Mucosa of rectum (tissue), 2 donors: ENCODE results near the gene HMGCS1.

ENCODE experiments used
- H3K27ac ChIP-seq, 2 donors: one replicate each; pipeline ENCODE4 v1.7.0; 2013; ENCODE audit warnings: inconsistent platforms in 2 of 2, low read depth in 2 of 2, low read length in 2 of 2
- H3K27me3 ChIP-seq, 2 donors: one replicate each; pipeline ENCODE4 v1.7.0; 2013; ENCODE audit warnings: low read length in 2 of 2; ENCODE audit not compliant: control insufficient read depth in 2 of 2, insufficient read depth in 2 of 2
- H3K36me3 ChIP-seq, 2 donors: one replicate each; pipeline ENCODE4 v1.7.0; 2013; ENCODE audit warnings: low read length in 2 of 2; ENCODE audit not compliant: control insufficient read depth in 2 of 2, insufficient read depth in 2 of 2
- H3K4me1 ChIP-seq, 2 donors: one replicate each; pipeline ENCODE4 v1.7.0; 2013; ENCODE audit warnings: low read length in 2 of 2, mild to moderate bottlenecking in 1 of 2; ENCODE audit not compliant: control insufficient read depth in 2 of 2, insufficient read depth in 2 of 2
- H3K4me3 ChIP-seq, 2 donors: one replicate each; pipeline ENCODE4 v1.7.0; 2013; ENCODE audit warnings: low read length in 2 of 2
- H3K9ac ChIP-seq, 2 donors: one replicate each; pipeline ENCODE4 v1.7.0; 2013; ENCODE audit warnings: low read length in 2 of 2, low read depth in 1 of 2, mild to moderate bottlenecking in 1 of 2
- H3K9me3 ChIP-seq, 2 donors: one replicate each; pipeline ENCODE4 v1.7.0; 2013; ENCODE audit warnings: low read length in 2 of 2; ENCODE audit not compliant: control insufficient read depth in 2 of 2
- donor health status: healthy.
- donor health status: Normal muscosa, but diverticular disease.

HMGCS1 gene

GRCh38 chr5:43256261-43256966 lies 56.8 kb downstream of the HMGCS1 start:
- Histone ChIP-seq H3K27ac (no peak overlapping the region), H3K9ac (no peak overlapping the region), H3K4me1 (no peaks in the 10 kb centered on the region), H3K9me3 (no peaks in the 10 kb centered on the region), H3K4me3 (no peak overlapping the region), H3K27me3 (no peaks in the 10 kb centered on the region), H3K36me3 (no peaks in the 10 kb centered on the region)

DNA sequence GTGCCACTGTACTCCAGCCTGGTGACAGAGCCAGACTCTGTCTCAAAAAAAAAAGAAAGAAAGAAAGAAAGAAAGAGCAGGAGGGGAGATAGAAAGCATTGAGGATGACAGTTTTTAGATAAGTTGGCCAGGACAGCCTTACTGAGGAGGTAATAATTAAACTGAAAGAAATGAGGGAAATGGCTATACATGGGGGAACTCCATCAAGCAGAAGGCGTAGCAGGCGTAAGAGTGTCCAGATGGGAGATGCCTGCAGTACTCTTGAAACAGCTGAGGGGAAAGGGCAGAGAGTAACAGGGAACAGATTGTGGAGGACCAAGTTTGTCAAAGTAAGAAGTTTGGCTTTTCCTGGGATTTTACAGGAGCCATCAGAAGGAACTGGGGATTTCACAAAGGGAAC lies 57.5 kb downstream of the HMGCS1 start:
- H3K4me1 ChIP-seq = no peaks in the 10 kb centered on the region
- H3K36me3 ChIP-seq = no peaks in the 10 kb centered on the region
- no peak overlapping the region for H3K27ac ChIP-seq
- no peak overlapping the region for H3K4me3 ChIP-seq
- H3K9me3 ChIP-seq = no peaks in the 10 kb centered on the region
- no peaks in the 10 kb centered on the region for H3K27me3 ChIP-seq
- no peak overlapping the region for H3K9ac ChIP-seq

GRCh38 chr5:43251754-43252153 lies 61.5 kb downstream of the HMGCS1 start:
- Histone ChIP-seq H3K9ac (no peak overlapping the region), H3K4me1 (no peaks in the 10 kb centered on the region), H3K27ac (no peak overlapping the region), H3K4me3 (no peak overlapping the region), H3K27me3 (no peaks in the 10 kb centered on the region), H3K36me3 (no peaks in the 10 kb centered on the region), H3K9me3 (no peaks in the 10 kb centered on the region)

DNA sequence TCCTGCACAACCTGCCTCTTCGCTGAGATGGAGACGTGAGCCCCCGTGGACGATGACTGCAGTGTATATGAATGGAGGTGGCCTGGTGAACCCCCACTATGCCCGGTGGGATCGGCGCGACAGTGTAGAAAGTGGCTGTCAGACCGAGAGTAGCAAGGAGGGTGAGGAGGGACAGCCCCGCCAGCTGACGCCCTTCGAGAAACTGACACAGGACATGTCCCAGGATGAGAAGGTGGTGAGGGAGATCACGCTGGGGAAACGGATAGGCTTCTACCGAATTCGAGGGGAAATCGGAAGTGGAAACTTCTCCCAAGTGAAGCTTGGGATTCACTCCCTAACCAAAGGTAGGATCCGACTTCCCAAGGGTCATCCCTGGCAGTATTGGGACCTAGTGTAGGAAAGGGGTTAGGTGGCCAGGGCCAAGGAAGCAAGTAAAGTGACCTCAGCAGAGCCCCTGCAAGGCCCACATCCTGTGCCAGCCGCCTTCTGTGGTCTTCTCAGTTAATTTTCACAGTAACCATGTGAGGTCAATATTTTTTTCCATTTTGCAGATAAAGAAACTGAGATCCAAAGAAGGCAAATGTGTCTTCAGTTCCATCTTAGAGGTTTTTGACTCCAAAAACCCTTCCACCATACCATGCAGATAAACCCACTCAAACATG lies 67.4 kb downstream of the HMGCS1 start:
- Histone ChIP-seq H3K9me3 (no peaks in the 10 kb centered on the region), H3K4me1 (no peaks in the 10 kb centered on the region), H3K4me3 (no peak overlapping the region), H3K27me3 (peaks cover 0 to 4% of the 10 kb centered on the region in 2 donors), H3K9ac (no peak overlapping the region), H3K27ac (no peak overlapping the region), H3K36me3 (no peaks in the 10 kb centered on the region)

DNA sequence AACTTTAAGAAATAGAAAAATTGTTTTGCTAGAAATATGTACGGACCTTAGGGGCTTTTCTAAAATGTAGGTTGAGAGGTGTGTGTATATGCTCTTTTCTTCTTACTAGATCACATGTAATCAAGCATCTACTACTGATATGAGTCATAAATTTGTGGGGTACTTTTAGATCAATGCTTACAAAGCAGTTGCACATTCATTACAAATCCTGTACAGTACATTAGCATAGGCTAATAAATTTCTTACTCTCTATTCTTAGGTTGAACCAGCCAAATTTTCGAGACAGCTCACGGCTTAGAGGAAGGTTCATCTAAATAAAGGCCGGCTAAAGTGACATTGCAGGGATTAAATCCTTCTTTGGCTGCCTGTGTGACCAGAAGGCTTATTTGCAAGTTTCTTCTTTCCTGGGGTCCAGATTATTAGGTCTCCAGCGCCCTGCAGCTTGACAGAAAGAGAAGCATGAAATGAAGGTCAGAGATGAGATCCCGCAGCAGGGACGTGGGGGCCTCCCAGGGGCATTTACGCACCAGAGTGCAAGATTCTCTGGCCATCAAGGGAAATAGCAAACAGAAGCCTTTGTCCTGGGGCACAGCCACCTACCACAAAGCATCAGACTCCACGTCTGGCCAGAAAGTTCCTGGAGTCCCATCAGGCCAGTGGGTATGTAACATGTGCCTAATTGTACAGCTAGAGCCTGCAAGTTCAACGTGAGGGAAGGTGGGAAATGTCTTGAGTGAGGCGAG lies 68.2 kb downstream of the HMGCS1 start:
- Histone ChIP-seq H3K27me3 (peaks cover 0 to 4% of the 10 kb centered on the region in 2 donors), H3K4me3 (no peak overlapping the region), H3K9ac (no peak overlapping the region), H3K9me3 (no peaks in the 10 kb centered on the region), H3K27ac (no peak overlapping the region), H3K36me3 (no peaks in the 10 kb centered on the region), H3K4me1 (no peaks in the 10 kb centered on the region)

GRCh38 chr5:43243270-43243669 lies 69.9 kb downstream of the HMGCS1 start:
- Histone ChIP-seq H3K36me3 (no peaks in the 10 kb centered on the region), H3K4me1 (no peaks in the 10 kb centered on the region), H3K27ac (no peak overlapping the region), H3K4me3 (no peak overlapping the region), H3K9ac (no peak overlapping the region), H3K27me3 (peaks cover 0 to 4% of the 10 kb centered on the region in 2 donors), H3K9me3 (no peaks in the 10 kb centered on the region)

DNA sequence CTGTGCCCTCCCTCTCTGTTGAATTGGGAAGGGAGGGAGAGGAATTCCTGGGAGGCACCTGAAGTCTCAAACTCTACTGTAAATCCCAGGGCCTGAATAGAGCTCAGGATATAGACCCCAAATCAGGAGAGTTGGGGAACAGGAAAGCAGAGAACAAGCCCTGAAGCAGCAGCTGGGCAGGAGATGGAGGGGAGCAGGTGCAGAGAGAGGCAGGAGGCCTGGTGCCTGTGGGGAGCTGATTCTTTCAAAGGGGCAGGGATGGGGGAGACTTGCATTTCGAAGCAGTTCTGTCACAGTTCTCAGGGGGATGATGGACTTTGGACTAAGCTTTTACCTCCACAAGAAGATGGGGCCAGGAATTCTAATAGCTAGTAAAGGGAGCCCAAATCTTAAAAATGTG lies 71.0 kb downstream of the HMGCS1 start:
- H3K27me3 ChIP-seq = peaks cover 0 to 4% of the 10 kb centered on the region in 2 donors
- H3K4me3 ChIP-seq = no peak overlapping the region
- no peak overlapping the region for H3K9ac ChIP-seq
- H3K4me1 ChIP-seq = no peaks in the 10 kb centered on the region
- H3K27ac ChIP-seq = no peak overlapping the region
- H3K9me3 ChIP-seq = no peaks in the 10 kb centered on the region
- no peaks in the 10 kb centered on the region for H3K36me3 ChIP-seq
